ENCODE measurements around the gene BCL11B.

DNA sequence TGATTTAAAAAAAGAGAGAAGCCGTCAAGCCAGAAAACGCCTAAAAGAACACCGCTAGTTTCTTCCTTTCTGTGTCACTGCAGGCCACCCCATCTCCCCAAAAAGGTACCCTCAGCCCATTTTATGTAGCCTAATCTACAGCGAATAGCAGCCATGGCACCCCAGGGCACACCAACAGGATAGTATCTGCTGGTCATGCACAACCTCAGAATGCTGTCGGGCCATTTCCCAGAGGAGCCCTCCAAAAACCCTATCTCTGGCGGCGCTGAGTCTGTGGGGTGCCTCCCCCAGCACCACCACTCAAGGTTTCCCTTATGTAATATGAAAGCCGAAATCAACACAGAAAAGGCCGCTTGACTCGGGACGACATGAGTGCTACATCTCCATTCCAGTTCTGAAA, 98.9 kb downstream of the BCL11B start:
- TF ChIP-seq, protein P1, sequence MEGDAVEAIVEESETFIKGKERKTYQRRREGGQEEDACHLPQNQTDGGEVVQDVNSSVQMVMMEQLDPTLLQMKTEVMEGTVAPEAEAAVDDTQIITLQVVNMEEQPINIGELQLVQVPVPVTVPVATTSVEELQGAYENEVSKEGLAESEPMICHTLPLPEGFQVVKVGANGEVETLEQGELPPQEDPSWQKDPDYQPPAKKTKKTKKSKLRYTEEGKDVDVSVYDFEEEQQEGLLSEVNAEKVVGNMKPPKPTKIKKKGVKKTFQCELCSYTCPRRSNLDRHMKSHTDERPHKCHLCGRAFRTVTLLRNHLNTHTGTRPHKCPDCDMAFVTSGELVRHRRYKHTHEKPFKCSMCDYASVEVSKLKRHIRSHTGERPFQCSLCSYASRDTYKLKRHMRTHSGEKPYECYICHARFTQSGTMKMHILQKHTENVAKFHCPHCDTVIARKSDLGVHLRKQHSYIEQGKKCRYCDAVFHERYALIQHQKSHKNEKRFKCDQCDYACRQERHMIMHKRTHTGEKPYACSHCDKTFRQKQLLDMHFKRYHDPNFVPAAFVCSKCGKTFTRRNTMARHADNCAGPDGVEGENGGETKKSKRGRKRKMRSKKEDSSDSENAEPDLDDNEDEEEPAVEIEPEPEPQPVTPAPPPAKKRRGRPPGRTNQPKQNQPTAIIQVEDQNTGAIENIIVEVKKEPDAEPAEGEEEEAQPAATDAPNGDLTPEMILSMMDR (conservative IDR thresholded peaks at IDR 0.05; ENCODE audit: low read length): no peak
- TF ChIP-seq EZH2phosphoT487 (IDR thresholded peaks at IDR 0.05; ENCODE audit: borderline replicate concordance, low read depth, low read length): no peak

Measured in OCI-LY7 (cell line).